CD4-positive, CD25-positive, alpha-beta regulatory T cell (primary cell): Measurements from ENCODE around the gene FECH. TPM values are rescaled to one million over a fixed set of nuclear protein-coding genes. Genes with fewer than 3 reads are reported as not detected.
"Not testable (repeated sequence)": the region's sequence is repeated elsewhere in the genome, so short reads cannot be mapped to it uniquely, and the experiment has no call there.

Experiments used
- ATAC-seq, 2 donors: fragments of 150-1000 bp; cut with Tn5 transposase; one replicate each; pipeline ENCODE4 v1.10.0; 2021; ENCODE audit warnings: low read depth in 2 of 2, moderate number of reproducible peaks in 2 of 2, moderate library complexity in 1 of 2
- DNase-seq, 3 donors: peaks; one replicate each; pipeline versions ENCODE4 v3.0.0 to v3.0.0-alpha.2; 2012 to 2022; ENCODE audit warnings: mixed read lengths in 1 of 3
- H3K27ac ChIP-seq: one replicate; pipeline ENCODE4 v1.7.0; 2013; ENCODE audit warnings: mild to moderate bottlenecking, low read length; ENCODE audit not compliant: insufficient read depth, poor library complexity, severe bottlenecking
- H3K27me3 ChIP-seq: one replicate; pipeline ENCODE4 v1.7.0; 2013; ENCODE audit warnings: low read length; ENCODE audit not compliant: control insufficient read depth, insufficient read depth
- H3K36me3 ChIP-seq: one replicate; pipeline ENCODE4 v1.7.0; 2013; ENCODE audit warnings: mild to moderate bottlenecking, low read length, moderate library complexity; ENCODE audit not compliant: control insufficient read depth, insufficient read depth
- H3K4me1 ChIP-seq: 2 replicates; pipeline ENCODE4 v1.7.0; 2013; ENCODE audit warnings: mild to moderate bottlenecking, low read length; ENCODE audit not compliant: insufficient read depth, control insufficient read depth, poor library complexity, severe bottlenecking
- H3K4me3 ChIP-seq: one replicate; pipeline ENCODE4 v1.7.0; 2013; ENCODE audit warnings: low read depth, mild to moderate bottlenecking, low read length, moderate library complexity
- H3K9me3 ChIP-seq, 2 experiments: 1 replicate in 1 of 2; 2 replicates in 1 of 2; pipeline ENCODE4 v1.7.0; 2013; ENCODE audit warnings: low read length in 2 of 2, mild to moderate bottlenecking in 1 of 2, moderate library complexity in 1 of 2; ENCODE audit not compliant: control insufficient read depth in 2 of 2
- H3K27ac Mint-ChIP-seq, 3 donors: one replicate each; pipeline ENCODE4 v1.8.0; 2020 to 2022; ENCODE audit warnings: mild to moderate bottlenecking in 3 of 3, mixed read lengths in 3 of 3, moderate library complexity in 2 of 3
- H3K27me3 Mint-ChIP-seq: one replicate; pipeline ENCODE4 v1.8.0; 2022; ENCODE audit warnings: mild to moderate bottlenecking, mixed read lengths
- H3K36me3 Mint-ChIP-seq: one replicate; pipeline ENCODE4 v1.8.0; 2020; ENCODE audit warnings: mixed read lengths
- H3K4me1 Mint-ChIP-seq, 4 donors: one replicate each; pipeline ENCODE4 v1.8.0; 2020 to 2022; ENCODE audit warnings: mixed read lengths in 4 of 4, mild to moderate bottlenecking in 1 of 4
- H3K4me3 Mint-ChIP-seq, 4 donors: one replicate each; pipeline ENCODE4 v1.8.0; 2020 to 2022; ENCODE audit warnings: mild to moderate bottlenecking in 4 of 4, mixed read lengths in 4 of 4, moderate library complexity in 3 of 4
- H3K9me3 Mint-ChIP-seq, 7 donors: one replicate each; pipeline ENCODE4 v1.8.0; 2020 to 2022; ENCODE audit warnings: mixed read lengths in 7 of 7, mild to moderate bottlenecking in 3 of 7, moderate library complexity in 2 of 7
- polyA plus RNA-seq, 4 donors: library from polyadenylated mRNA; unstranded; fragments of 300-500 nt; fragmentation: Illumina TruSeq; gene quantifications; one replicate each; pipeline ENCODE4 v1.2.3, GENCODE V29; 2021
- total RNA-seq: library from RNA; stranded (reverse); gene quantifications from one replicate; pipeline ENCODE4 v1.2.3, GENCODE V29; 2022

Gene FECH
- total and polyA plus RNA-seq, 5 donors from 2014 or later = 11.2 to 20.2 (median 16.0) TPM

GRCh38 chr18:57523171-57523956 lies 63.1 kb downstream of the FECH start:
- DNase-seq (no peak), ATAC-seq (no peak)
- Histone ChIP-seq H3K27ac (no peak overlapping the region), H3K27me3 (no peaks in the 10 kb centered on the region), H3K4me3 (no peak overlapping the region), H3K4me1 (no peaks in the 10 kb centered on the region), H3K36me3 (no peaks in the 10 kb centered on the region), H3K9me3 (no peaks in the 10 kb centered on the region)
- Mint-ChIP-seq H3K4me3 (no peak overlapping the region), H3K27me3 (peaks cover 10% of the 10 kb centered on the region), H3K9me3 (peaks cover 0 to 1% (median 0%) of the 10 kb centered on the region in 7 donors), H3K36me3 (no peaks in the 10 kb centered on the region), H3K27ac (no peak overlapping the region), H3K4me1 (no peaks in the 10 kb centered on the region)

- not testable (repeated sequence) for H3K4me3 Mint-ChIP-seq, DNase-seq, H3K27me3 ChIP-seq, H3K36me3 ChIP-seq, ATAC-seq, H3K4me1 ChIP-seq, H3K9me3 Mint-ChIP-seq, H3K36me3 Mint-ChIP-seq, H3K9me3 ChIP-seq, H3K27ac Mint-ChIP-seq, H3K4me1 Mint-ChIP-seq, H3K27ac ChIP-seq, H3K27me3 Mint-ChIP-seq, H3K4me3 ChIP-seq
These were observed 64.2 kb downstream of the FECH start for GRCh38 chr18:57522348-57522747.

- H3K27ac Mint-ChIP-seq = peak overlapping the region in 1 of 3 donors; percentile 52
- no peaks in the 10 kb centered on the region for H3K36me3 Mint-ChIP-seq
- H3K9me3 ChIP-seq = no peaks in the 10 kb centered on the region
- ATAC-seq = no peak
- H3K27me3 ChIP-seq = peaks cover 4% of the 10 kb centered on the region
- peaks cover 0 to 1% (median 0%) of the 10 kb centered on the region in 7 donors for H3K9me3 Mint-ChIP-seq
- H3K4me1 Mint-ChIP-seq = no peaks in the 10 kb centered on the region
- H3K27me3 Mint-ChIP-seq = peaks cover 7% of the 10 kb centered on the region
- DNase-seq = no peak
- H3K4me1 ChIP-seq = no peaks in the 10 kb centered on the region
- H3K4me3 ChIP-seq = no peak overlapping the region
- no peaks in the 10 kb centered on the region for H3K36me3 ChIP-seq
- no peak overlapping the region for H3K4me3 Mint-ChIP-seq
- H3K27ac ChIP-seq = no peak overlapping the region
These were observed 66.7 kb downstream of the FECH start for GRCh38 chr18:57519668-57520424.

DNA sequence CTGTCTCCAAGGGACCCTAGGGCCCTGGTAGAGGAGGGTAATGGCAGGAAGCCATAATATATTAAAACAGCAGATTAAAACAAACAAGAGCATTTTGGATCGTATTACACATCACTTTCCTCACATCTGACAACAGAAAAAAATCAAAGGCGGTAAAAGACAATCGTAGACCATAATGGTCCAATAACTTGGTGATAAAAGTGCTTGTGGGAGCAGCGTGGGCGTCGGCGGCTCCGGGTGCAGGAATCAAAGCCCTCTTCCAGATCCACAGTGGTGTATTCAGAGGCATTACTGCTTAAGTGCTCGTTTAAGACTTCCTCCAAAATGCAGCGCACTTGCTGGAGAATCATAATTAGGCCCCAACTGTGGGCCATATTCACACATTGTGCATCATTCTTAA lies 68.0 kb downstream of the FECH start:
- H3K36me3 Mint-ChIP-seq = no peaks in the 10 kb centered on the region
- no peak for ATAC-seq
- H3K4me1 ChIP-seq = no peaks in the 10 kb centered on the region

GRCh38 chr18:57516056-57516455 lies 70.4 kb downstream of the FECH start:
- H3K4me1 Mint-ChIP-seq = no peaks in the 10 kb centered on the region
- DNase-seq (no peak), ATAC-seq (no peak)
- Histone ChIP-seq H3K4me1 (no peaks in the 10 kb centered on the region), H3K27ac (no peak overlapping the region), H3K36me3 (no peaks in the 10 kb centered on the region), H3K4me3 (no peak overlapping the region), H3K9me3 (no peaks in the 10 kb centered on the region), H3K27me3 (peaks cover 4% of the 10 kb centered on the region)
- peaks cover 7% of the 10 kb centered on the region for H3K27me3 Mint-ChIP-seq
- no peak overlapping the region for H3K4me3 Mint-ChIP-seq
- no peaks in the 10 kb centered on the region for H3K36me3 Mint-ChIP-seq
- no peak overlapping the region for H3K27ac Mint-ChIP-seq
- peaks cover 0 to 1% (median 0%) of the 10 kb centered on the region in 7 donors for H3K9me3 Mint-ChIP-seq

More for the DNA sequence above, 68.0 kb downstream of the FECH start:
- Mint-ChIP-seq H3K4me1 (no peaks in the 10 kb centered on the region), H3K4me3 (no peak overlapping the region), H3K9me3 (peaks cover 0 to 1% (median 0%) of the 10 kb centered on the region in 7 donors), H3K27ac (no peak overlapping the region), H3K27me3 (peaks cover 7% of the 10 kb centered on the region)
- Histone ChIP-seq H3K27me3 (peaks cover 4% of the 10 kb centered on the region), H3K27ac (no peak overlapping the region), H3K36me3 (no peaks in the 10 kb centered on the region), H3K4me3 (no peak overlapping the region), H3K9me3 (no peaks in the 10 kb centered on the region)
- DNase-seq = no peak

GRCh38 chr18:57505231-57505630 lies 81.3 kb downstream of the FECH start:
- peaks cover 14% of the 10 kb centered on the region for H3K27me3 Mint-ChIP-seq
- no peak overlapping the region for H3K27ac Mint-ChIP-seq
- no peaks in the 10 kb centered on the region for H3K9me3 ChIP-seq
- H3K4me1 Mint-ChIP-seq = no peaks in the 10 kb centered on the region
- ATAC-seq (no peak), DNase-seq (no peak)
- H3K36me3 ChIP-seq = no peaks in the 10 kb centered on the region
- no peaks in the 10 kb centered on the region for H3K4me1 ChIP-seq
- H3K9me3 Mint-ChIP-seq = peaks cover 0 to 1% (median 0%) of the 10 kb centered on the region in 7 donors
- H3K36me3 Mint-ChIP-seq = no peaks in the 10 kb centered on the region
- peaks cover 7% of the 10 kb centered on the region for H3K27me3 ChIP-seq
- no peak overlapping the region for H3K27ac ChIP-seq
- H3K4me3 ChIP-seq = no peak overlapping the region
- no peak overlapping the region for H3K4me3 Mint-ChIP-seq

- Histone ChIP-seq H3K4me3 (no peak overlapping the region), H3K4me1 (no peaks in the 10 kb centered on the region), H3K27me3 (no peaks in the 10 kb centered on the region), H3K27ac (no peak overlapping the region), H3K9me3 (no peaks in the 10 kb centered on the region), H3K36me3 (no peaks in the 10 kb centered on the region)
- no peak overlapping the region for H3K4me3 Mint-ChIP-seq
- peaks cover 4% of the 10 kb centered on the region for H3K27me3 Mint-ChIP-seq
- H3K36me3 Mint-ChIP-seq = no peaks in the 10 kb centered on the region
- no peak overlapping the region for H3K27ac Mint-ChIP-seq
- DNase-seq (no peak), ATAC-seq (no peak)
- H3K4me1 Mint-ChIP-seq = no peaks in the 10 kb centered on the region
- peaks cover 0 to 1% (median 0%) of the 10 kb centered on the region in 7 donors for H3K9me3 Mint-ChIP-seq
These were observed 83.9 kb downstream of the FECH start for GRCh38 chr18:57502624-57503023.
